Body of pancreas (tissue), 4 donors: ENCODE data around the gene DYRK1B. TPM values are rescaled to one million over a fixed set of nuclear protein-coding genes. Genes with fewer than 3 reads are reported as not detected.

Experiments
- ATAC-seq: fragments of 150-250 bp; one replicate; pipeline ENCODE4 v1.9.1; 2016
- DNase-seq, 4 donors: peaks; one replicate each; pipeline ENCODE4 v3.0.0-alpha.2; 2019
- H3K27ac ChIP-seq, 4 donors: fragments of 200-600 bp; sonication (generic); 1 replicate in 3 of 4; 2 replicates in 1 of 4; pipeline versions ENCODE4 v1.5.1 to v1.6.1; 2016 to 2019; ENCODE audit warnings: mild to moderate bottlenecking in 1 of 4, mixed read lengths in 1 of 4, moderate library complexity in 1 of 4
- H3K27me3 ChIP-seq, 2 donors: fragments of 200-600 bp; sonication (generic); one replicate each; pipeline ENCODE4 v1.6.0; 2016; ENCODE audit warnings: mild to moderate bottlenecking in 1 of 2
- H3K36me3 ChIP-seq, 2 donors: fragments of 200-600 bp; sonication (generic); replicated peaks in 1 of 2; 2 replicates each; pipeline ENCODE4 v1.5.1; 2016; ENCODE audit warnings: low read depth in 2 of 2; ENCODE audit not compliant: insufficient read depth in 1 of 2
- H3K4me1 ChIP-seq: fragments of 200-600 bp; sonication (generic); one replicate; pipeline ENCODE4 v1.6.0; 2016
- H3K4me3 ChIP-seq, 2 donors: fragments of 200-600 bp; sonication (generic); 1 replicate in 1 of 2; 2 replicates in 1 of 2; pipeline ENCODE4 v1.5.1; 2016 to 2019
- H3K9me3 ChIP-seq, 3 donors: fragments of 200-600 bp; sonication (generic); 1 replicate in 2 of 3; 2 replicates in 1 of 3; pipeline ENCODE4 v1.5.1; 2016
- CTCF ChIP-seq, 7 experiments: fragments of 450-650 bp in 4 of 7; fragments of 200-600 bp in 3 of 7; sonication (generic) in 3 of 7; IDR thresholded peaks; one replicate each; pipeline ENCODE4 v1.5.1; 2016 to 2019; ENCODE audit warnings: antibody characterized with exemption in 7 of 7
- POLR2A ChIP-seq, 3 donors: fragments of 450-650 bp; IDR thresholded peaks; one replicate each; pipeline ENCODE4 v1.6.1; 2016; ENCODE audit warnings: antibody characterized with exemption in 3 of 3, mild to moderate bottlenecking in 2 of 3
- WGBS, 2 donors: methylation state at CpG; one replicate each; pipeline ENCODE4 v1.1.5; 2017; 5-methylcytosine and 5-hydroxymethylcytosine counted together
- intact Hi-C: fragments of 100-400 bp; cut with DNase I; formaldehyde crosslinking; loops from one replicate; pipeline ENCODE4 v1.15.1; 2023
- total RNA-seq, 2 donors: library from RNA; depleted of rRNA; stranded (reverse); fragments of >200 nt; gene quantifications; one replicate each; pipeline ENCODE4 v1.1.0, GENCODE V29; 2016

DYRK1B gene
- total RNA-seq, 2 donors from 2014 or later = 11.9 to 21.1 TPM

GRCh38 chr19:39852882-39853281 lies 18.9 kb upstream of the DYRK1B start:
- intact Hi-C loops = no loop called here
- WGBS, 2 donors = 75 to 83% methylated on average over 7 of the region's 7 CpGs
- no peak for ATAC-seq

GRCh38 chr19:39850892-39851291 lies 16.9 kb upstream of the DYRK1B start:
- H3K27me3 ChIP-seq = no peaks in the 10 kb centered on the region
- H3K27ac ChIP-seq = no peak overlapping the region
- H3K36me3 ChIP-seq = no peaks in the 10 kb centered on the region
- DNase-seq (no peak), ATAC-seq (no peak)
- intact Hi-C loops = no loop called here
- WGBS, 2 donors = 67 to 97% methylated on average over 2 of the region's 2 CpGs
- H3K4me3 ChIP-seq = no peak overlapping the region
- H3K9me3 ChIP-seq = no peaks in the 10 kb centered on the region
- TF ChIP-seq CTCF (IDR thresholded peaks at IDR 0.05) = no peak
- TF ChIP-seq POLR2A (IDR thresholded peaks at IDR 0.05) = no peak
- H3K4me1 ChIP-seq = peaks cover 10% of the 10 kb centered on the region

More at GRCh38 chr19:39852882-39853281, 18.9 kb upstream of the DYRK1B start:
- no peaks in the 10 kb centered on the region for H3K27me3 ChIP-seq
- H3K4me1 ChIP-seq = no peaks in the 10 kb centered on the region
- H3K36me3 ChIP-seq = no peaks in the 10 kb centered on the region
- TF ChIP-seq CTCF (IDR thresholded peaks at IDR 0.05) (no peak), POLR2A (IDR thresholded peaks at IDR 0.05) (no peak)
- H3K9me3 ChIP-seq = no peaks in the 10 kb centered on the region
- H3K27ac ChIP-seq = no peak overlapping the region
- H3K4me3 ChIP-seq = no peak overlapping the region
- DNase-seq = no peak

- TF ChIP-seq POLR2A (IDR thresholded peaks at IDR 0.05) (no peak), CTCF (IDR thresholded peaks at IDR 0.05) (no peak)
- Histone ChIP-seq H3K4me3 (no peak overlapping the region), H3K27ac (no peak overlapping the region), H3K4me1 (peaks cover 33% of the 10 kb centered on the region), H3K27me3 (no peaks in the 10 kb centered on the region), H3K9me3 (no peaks in the 10 kb centered on the region), H3K36me3 (no peaks in the 10 kb centered on the region)
- WGBS, 2 donors = 87 to 90% methylated on average over 3 to 4 of the region's 4 CpGs
- DNase-seq (no peak), ATAC-seq (no peak)
- intact Hi-C loops = no loop called here
Measured at GRCh38 chr19:39848392-39848791, 14.4 kb upstream of the DYRK1B start.

GRCh38 chr19:39847525-39847924 lies 13.6 kb upstream of the DYRK1B start:
- intact Hi-C loops = no loop called here
- Histone ChIP-seq H3K27me3 (no peaks in the 10 kb centered on the region), H3K9me3 (no peaks in the 10 kb centered on the region), H3K4me1 (peaks cover 41% of the 10 kb centered on the region), H3K4me3 (no peak overlapping the region), H3K27ac (peak overlapping the region in 1 of 4 donors; percentile 87), H3K36me3 (no peaks in the 10 kb centered on the region)
- 71 to 79% methylated on average over 6 of the region's 6 CpGs for WGBS, 2 donors
- ATAC-seq (no peak), DNase-seq (no peak)
- TF ChIP-seq CTCF (IDR thresholded peaks at IDR 0.05) (no peak), POLR2A (IDR thresholded peaks at IDR 0.05) (no peak)

GRCh38 chr19:39846678-39847486 lies 12.9 kb upstream of the DYRK1B start:
- DNase-seq (no peak), ATAC-seq (peak; percentile 3)
- intact Hi-C loops = no loop called here
- Histone ChIP-seq H3K36me3 (no peaks in the 10 kb centered on the region), H3K9me3 (no peaks in the 10 kb centered on the region), H3K4me3 (peak overlapping the region; percentile 90 to 93), H3K27me3 (no peaks in the 10 kb centered on the region), H3K4me1 (peaks cover 47% of the 10 kb centered on the region), H3K27ac (peak overlapping the region; percentile 48 to 87 (median 78))
- 37 to 46% methylated on average over 12 of the region's 12 CpGs for WGBS, 2 donors
- TF ChIP-seq CTCF (IDR thresholded peaks at IDR 0.05) (no peak), POLR2A (IDR thresholded peaks at IDR 0.05) (no peak)
